ENCODE data around the gene PELI2.

Gene PELI2

GRCh38 chr14:56304456-56304855 is 186.2 kb downstream of the PELI2 start:
- H3K4me3 ChIP-seq (ENCODE audit: insufficient read depth, low read length, poor library complexity, severe bottlenecking), result no peak overlapping the region
- no peak overlapping the region for H3K27ac ChIP-seq (ENCODE audit: low read depth, low read length)
- H3K36me3 ChIP-seq (ENCODE audit: low read length), result no peaks in the 10 kb centered on the region
- H3K9me2 ChIP-seq (replicated peaks; ENCODE audit: insufficient read depth, low read length), result no peaks in the 10 kb centered on the region
- no peaks in the 10 kb centered on the region for H4K20me1 ChIP-seq (ENCODE audit: low read depth, low read length)
- H3K4me2 ChIP-seq (ENCODE audit: low read depth, low read length, poor library complexity, severe bottlenecking), result no peak overlapping the region
- H3K9me3 ChIP-seq (ENCODE audit: insufficient read depth, low read length), result no peaks in the 10 kb centered on the region
- H3K27me3 ChIP-seq (ENCODE audit: low read length), result no peaks in the 10 kb centered on the region
- H3F3A ChIP-seq (ENCODE audit: insufficient read depth), result no peaks in the 10 kb centered on the region
- TF ChIP-seq CTCF (IDR thresholded peaks at IDR 0.05; ENCODE audit: insufficient read depth, low read length, poor library complexity, severe bottlenecking) (no peak), EZH2phosphoT487 (conservative IDR thresholded peaks at IDR 0.05; ENCODE audit: low read length) (no peak)
- H2AFZ ChIP-seq (ENCODE audit: low read depth, low read length, severe bottlenecking), result no peak overlapping the region
- no peaks in the 10 kb centered on the region for H3K79me2 ChIP-seq (ENCODE audit: insufficient read depth, low read length)
- H3K9ac ChIP-seq (ENCODE audit: low read length), result no peak overlapping the region

GRCh38 chr14:56309198-56309597 is 191.0 kb downstream of the PELI2 start:
- Histone ChIP-seq H3K4me3 (ENCODE audit: insufficient read depth, low read length, poor library complexity, severe bottlenecking) (no peak overlapping the region), H3K9me2 (replicated peaks; ENCODE audit: insufficient read depth, low read length) (no peaks in the 10 kb centered on the region), H3K36me3 (ENCODE audit: low read length) (no peaks in the 10 kb centered on the region), H3K9me3 (ENCODE audit: insufficient read depth, low read length) (no peaks in the 10 kb centered on the region), H4K20me1 (ENCODE audit: low read depth, low read length) (no peaks in the 10 kb centered on the region), H2AFZ (ENCODE audit: low read depth, low read length, severe bottlenecking) (no peak overlapping the region), H3K27me3 (ENCODE audit: low read length) (no peaks in the 10 kb centered on the region), H3K79me2 (ENCODE audit: insufficient read depth, low read length) (no peaks in the 10 kb centered on the region), H3F3A (ENCODE audit: insufficient read depth) (no peaks in the 10 kb centered on the region), H3K4me2 (ENCODE audit: low read depth, low read length, poor library complexity, severe bottlenecking) (no peak overlapping the region), H3K27ac (ENCODE audit: low read depth, low read length) (no peak overlapping the region), H3K9ac (ENCODE audit: low read length) (no peak overlapping the region)
- no peak for TF ChIP-seq EZH2phosphoT487 (conservative IDR thresholded peaks at IDR 0.05; ENCODE audit: low read length)
- TF ChIP-seq CTCF (IDR thresholded peaks at IDR 0.05; ENCODE audit: insufficient read depth, low read length, poor library complexity, severe bottlenecking), result no peak

- no peaks in the 10 kb centered on the region for H3K9me3 ChIP-seq (ENCODE audit: insufficient read depth, low read length)
- H3F3A ChIP-seq (ENCODE audit: insufficient read depth), result no peaks in the 10 kb centered on the region
- H3K4me3 ChIP-seq (ENCODE audit: insufficient read depth, low read length, poor library complexity, severe bottlenecking), result no peak overlapping the region
- no peak overlapping the region for H2AFZ ChIP-seq (ENCODE audit: low read depth, low read length, severe bottlenecking)
- H3K9ac ChIP-seq (ENCODE audit: low read length), result no peak overlapping the region
- no peaks in the 10 kb centered on the region for H3K27me3 ChIP-seq (ENCODE audit: low read length)
- H3K4me2 ChIP-seq (ENCODE audit: low read depth, low read length, poor library complexity, severe bottlenecking), result no peak overlapping the region
- TF ChIP-seq EZH2phosphoT487 (conservative IDR thresholded peaks at IDR 0.05; ENCODE audit: low read length) (no peak), CTCF (IDR thresholded peaks at IDR 0.05; ENCODE audit: insufficient read depth, low read length, poor library complexity, severe bottlenecking) (no peak)
- H3K36me3 ChIP-seq (ENCODE audit: low read length), result no peaks in the 10 kb centered on the region
- no peaks in the 10 kb centered on the region for H3K79me2 ChIP-seq (ENCODE audit: insufficient read depth, low read length)
- H4K20me1 ChIP-seq (ENCODE audit: low read depth, low read length), result no peaks in the 10 kb centered on the region
- H3K27ac ChIP-seq (ENCODE audit: low read depth, low read length), result no peak overlapping the region
- no peaks in the 10 kb centered on the region for H3K9me2 ChIP-seq (replicated peaks; ENCODE audit: insufficient read depth, low read length)
Measured at GRCh38 chr14:56310643-56311042, 192.4 kb downstream of the PELI2 start.

All from SU-DHL-6 (cell line).